ENCODE data around the gene HS6ST3.

HS6ST3 gene

DNA sequence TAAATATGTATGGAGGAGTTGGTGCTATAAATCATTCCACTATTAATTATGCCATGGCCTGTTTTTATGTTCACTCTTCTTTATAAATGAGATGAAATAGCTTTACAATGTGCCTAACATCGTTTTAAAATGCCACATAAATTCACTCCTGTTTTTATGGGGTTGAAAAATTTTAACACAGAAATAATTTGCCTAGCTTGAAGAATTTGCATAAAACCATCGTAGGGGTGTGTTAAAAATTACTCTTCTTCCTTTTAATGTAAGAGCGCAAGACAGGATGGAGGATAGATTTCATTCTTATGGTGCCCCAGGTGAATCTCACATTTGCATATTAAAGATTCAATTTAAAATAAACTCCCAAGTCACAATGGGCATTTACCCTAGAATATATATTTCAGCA is 456.6 kb downstream of the HS6ST3 start:
- Histone ChIP-seq H3K4me2 (ENCODE audit: low read length) (no peak overlapping the region), H3K27ac (ENCODE audit: low read depth, low read length) (no peak overlapping the region), H3F3A (ENCODE audit: control insufficient read depth, insufficient read depth) (no peaks in the 10 kb centered on the region), H3K36me3 (ENCODE audit: control insufficient read depth, low read length) (no peaks in the 10 kb centered on the region), H3K27me3 (ENCODE audit: control insufficient read depth, low read length) (no peaks in the 10 kb centered on the region), H4K20me1 (ENCODE audit: control insufficient read depth, insufficient read depth, low read depth, low read length) (no peaks in the 10 kb centered on the region), H3K79me2 (ENCODE audit: control insufficient read depth, low read length) (no peaks in the 10 kb centered on the region), H3K4me3 (ENCODE audit: low read length) (no peak overlapping the region), H3K9me3 (ENCODE audit: control insufficient read depth, insufficient read depth, low read length) (no peaks in the 10 kb centered on the region), H3K4me1 (ENCODE audit: control insufficient read depth, low read length) (no peaks in the 10 kb centered on the region), H3K9me2 (replicated peaks; ENCODE audit: control insufficient read depth, low read length) (no peaks in the 10 kb centered on the region)
- no peak for TF ChIP-seq EZH2phosphoT487 (IDR thresholded peaks at IDR 0.05; ENCODE audit: borderline replicate concordance, low read length)
- no peak for TF ChIP-seq CTCF (IDR thresholded peaks at IDR 0.05; ENCODE audit: low read depth, low read length, poor library complexity, severe bottlenecking)

DNA sequence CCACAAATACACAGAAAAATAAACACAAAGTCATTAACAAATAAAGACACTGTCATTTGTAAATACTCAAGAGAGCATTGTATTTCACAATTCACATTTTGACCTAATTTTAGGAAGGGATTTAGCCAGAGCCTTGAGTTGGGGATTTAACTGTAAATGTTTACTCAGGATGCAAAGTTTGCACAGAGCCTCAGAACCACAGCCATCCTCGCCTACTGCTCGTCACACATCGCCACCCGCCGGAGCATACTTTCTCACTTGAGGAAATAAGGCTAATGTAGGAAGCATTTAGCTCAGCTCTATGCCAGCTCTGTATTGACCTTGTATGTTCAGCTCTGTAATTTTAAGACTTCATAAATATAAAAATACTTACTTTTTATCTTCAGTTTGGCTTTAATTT is 461.6 kb downstream of the HS6ST3 start:
- H3K36me3 ChIP-seq (ENCODE audit: control insufficient read depth, low read length): no peaks in the 10 kb centered on the region
- no peaks in the 10 kb centered on the region for H3K9me2 ChIP-seq (replicated peaks; ENCODE audit: control insufficient read depth, low read length)
- H3K4me1 ChIP-seq (ENCODE audit: control insufficient read depth, low read length): no peaks in the 10 kb centered on the region
- no peak overlapping the region for H3K4me3 ChIP-seq (ENCODE audit: low read length)
- no peak overlapping the region for H3K27ac ChIP-seq (ENCODE audit: low read depth, low read length)
- TF ChIP-seq EZH2phosphoT487 (IDR thresholded peaks at IDR 0.05; ENCODE audit: borderline replicate concordance, low read length) (no peak), CTCF (IDR thresholded peaks at IDR 0.05; ENCODE audit: low read depth, low read length, poor library complexity, severe bottlenecking) (no peak)
- no peaks in the 10 kb centered on the region for H3K9me3 ChIP-seq (ENCODE audit: control insufficient read depth, insufficient read depth, low read length)
- no peak overlapping the region for H3K4me2 ChIP-seq (ENCODE audit: low read length)
- no peaks in the 10 kb centered on the region for H4K20me1 ChIP-seq (ENCODE audit: control insufficient read depth, insufficient read depth, low read depth, low read length)
- H3K27me3 ChIP-seq (ENCODE audit: control insufficient read depth, low read length): no peaks in the 10 kb centered on the region
- H3F3A ChIP-seq (ENCODE audit: control insufficient read depth, insufficient read depth): no peaks in the 10 kb centered on the region
- H3K79me2 ChIP-seq (ENCODE audit: control insufficient read depth, low read length): no peaks in the 10 kb centered on the region

DNA sequence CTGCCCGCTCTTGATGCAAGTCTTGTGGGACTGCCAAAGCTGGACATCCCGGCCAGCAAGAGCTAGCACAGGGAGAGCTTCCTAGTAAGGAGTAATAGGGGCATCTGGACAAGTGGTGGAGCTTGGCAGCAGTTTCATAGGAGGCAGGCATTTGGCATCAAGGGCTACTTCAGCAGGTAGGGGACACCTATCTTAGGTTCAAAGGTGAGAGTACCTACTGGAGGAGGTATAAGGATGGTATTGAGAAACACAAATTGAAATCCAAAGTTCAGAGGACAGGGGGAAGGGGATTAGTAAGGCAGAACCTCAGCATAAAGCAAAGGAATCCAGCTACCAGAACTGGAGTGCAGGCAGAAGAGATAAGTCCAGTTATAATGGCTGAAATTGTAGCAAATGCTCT is 462.7 kb downstream of the HS6ST3 start:
- Histone ChIP-seq H3K27ac (ENCODE audit: low read depth, low read length) (no peak overlapping the region), H3K36me3 (ENCODE audit: control insufficient read depth, low read length) (no peaks in the 10 kb centered on the region), H3F3A (ENCODE audit: control insufficient read depth, insufficient read depth) (no peaks in the 10 kb centered on the region), H3K4me2 (ENCODE audit: low read length) (no peak overlapping the region), H3K27me3 (ENCODE audit: control insufficient read depth, low read length) (no peaks in the 10 kb centered on the region), H3K4me3 (ENCODE audit: low read length) (no peak overlapping the region), H3K9me3 (ENCODE audit: control insufficient read depth, insufficient read depth, low read length) (no peaks in the 10 kb centered on the region), H3K4me1 (ENCODE audit: control insufficient read depth, low read length) (no peaks in the 10 kb centered on the region), H4K20me1 (ENCODE audit: control insufficient read depth, insufficient read depth, low read depth, low read length) (no peaks in the 10 kb centered on the region), H3K79me2 (ENCODE audit: control insufficient read depth, low read length) (no peaks in the 10 kb centered on the region), H3K9me2 (replicated peaks; ENCODE audit: control insufficient read depth, low read length) (no peaks in the 10 kb centered on the region)
- TF ChIP-seq CTCF (IDR thresholded peaks at IDR 0.05; ENCODE audit: low read depth, low read length, poor library complexity, severe bottlenecking) (no peak), EZH2phosphoT487 (IDR thresholded peaks at IDR 0.05; ENCODE audit: borderline replicate concordance, low read length) (no peak)

DNA sequence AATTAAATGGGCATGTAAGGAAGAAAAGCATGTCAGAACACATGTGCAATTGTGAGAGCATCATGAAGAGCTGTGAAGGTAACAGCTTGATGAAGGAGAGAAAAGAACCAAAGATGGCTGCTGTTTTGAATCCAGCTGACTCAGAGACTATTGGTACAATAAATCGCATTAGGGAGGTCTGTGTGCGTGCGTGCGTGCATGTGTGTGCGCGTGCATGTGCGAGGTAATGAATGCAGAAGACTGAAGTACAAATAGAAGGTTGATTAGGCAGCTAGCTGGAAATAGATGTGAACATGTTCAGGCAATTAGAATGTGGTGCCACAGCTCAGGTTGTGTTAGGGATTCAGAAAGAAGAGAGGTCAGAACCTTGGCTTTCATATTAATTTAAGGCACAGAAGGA is 463.9 kb downstream of the HS6ST3 start:
- TF ChIP-seq CTCF (IDR thresholded peaks at IDR 0.05; ENCODE audit: low read depth, low read length, poor library complexity, severe bottlenecking): no peak
- TF ChIP-seq EZH2phosphoT487 (IDR thresholded peaks at IDR 0.05; ENCODE audit: borderline replicate concordance, low read length): no peak
- Histone ChIP-seq H3K27ac (ENCODE audit: low read depth, low read length) (no peak overlapping the region), H3K4me1 (ENCODE audit: control insufficient read depth, low read length) (no peaks in the 10 kb centered on the region), H3K4me3 (ENCODE audit: low read length) (no peak overlapping the region), H3K27me3 (ENCODE audit: control insufficient read depth, low read length) (no peaks in the 10 kb centered on the region), H4K20me1 (ENCODE audit: control insufficient read depth, insufficient read depth, low read depth, low read length) (no peaks in the 10 kb centered on the region), H3K36me3 (ENCODE audit: control insufficient read depth, low read length) (no peaks in the 10 kb centered on the region), H3K4me2 (ENCODE audit: low read length) (no peak overlapping the region), H3K79me2 (ENCODE audit: control insufficient read depth, low read length) (no peaks in the 10 kb centered on the region), H3K9me3 (ENCODE audit: control insufficient read depth, insufficient read depth, low read length) (no peaks in the 10 kb centered on the region), H3K9me2 (replicated peaks; ENCODE audit: control insufficient read depth, low read length) (no peaks in the 10 kb centered on the region), H3F3A (ENCODE audit: control insufficient read depth, insufficient read depth) (no peaks in the 10 kb centered on the region)

All from DOHH2 (cell line).